SKM-1 treated with dmso at 0.1 percent for 144 hours (cell line): ENCODE results near the gene PMF1.

Source experiments
- DNase-seq: peaks from one replicate; lab custom pipeline; 2025; ENCODE audit not compliant: unreplicated experiment; lab: John Stamatoyannopoulos, UW

Gene PMF1

GRCh38 chr1:156233426-156234127, 20.8 kb downstream of the PMF1 start:
- no peak for DNase-seq

- no peak for DNase-seq
Measured at GRCh38 chr1:156236164-156236563, 23.4 kb downstream of the PMF1 start.

GRCh38 chr1:156238248-156238647, 25.4 kb downstream of the PMF1 start:
- DNase-seq, result no peak

GRCh38 chr1:156241311-156241811, 28.6 kb downstream of the PMF1 start:
- DNase-seq, result no peak

GRCh38 chr1:156241926-156242325, 29.1 kb downstream of the PMF1 start, which contains the start of gene BGLAP:
Gene BGLAP, plus strand, starts transcription at chr1:156242184. Its CDS starts 48 bp downstream, at chr1:156242232.
- no peak for DNase-seq

GRCh38 chr1:156242738-156243137, 29.9 kb downstream of the PMF1 start:
- no peak for DNase-seq

- no peak for DNase-seq
Measured at GRCh38 chr1:156244126-156244525, 31.3 kb downstream of the PMF1 start.

- DNase-seq, result no peak
Measured at GRCh38 chr1:156244712-156245111, 31.9 kb downstream of the PMF1 start.

- DNase-seq, result no peak
Measured at GRCh38 chr1:156245451-156246232, 32.8 kb downstream of the PMF1 start.

GRCh38 chr1:156246241-156246780, 33.5 kb downstream of the PMF1 start:
- no peak for DNase-seq

- no peak for DNase-seq
Measured at GRCh38 chr1:156246781-156247459, 34.1 kb downstream of the PMF1 start.

GRCh38 chr1:156247460-156248322, 34.9 kb downstream of the PMF1 start, which contains the start of gene PAQR6:
Gene PAQR6, minus strand, starts transcription at chr1:156248056. Its CDS starts 1,325 bp downstream, at chr1:156246731.
- no peak for DNase-seq

- DNase-seq, result no peak
Measured at GRCh38 chr1:156248323-156248683, 35.5 kb downstream of the PMF1 start.

- no peak for DNase-seq
Measured at GRCh38 chr1:156249593-156249992, 36.8 kb downstream of the PMF1 start.

GRCh38 chr1:156251527-156251926, 38.7 kb downstream of the PMF1 start:
- no peak for DNase-seq

GRCh38 chr1:156253634-156254033, 40.8 kb downstream of the PMF1 start:
- no peak for DNase-seq

GRCh38 chr1:156257711-156258110, 44.9 kb downstream of the PMF1 start:
- DNase-seq, result no peak

GRCh38 chr1:156258859-156259258, 46.1 kb downstream of the PMF1 start:
- DNase-seq, result no peak

GRCh38 chr1:156259805-156260204, 47.0 kb downstream of the PMF1 start:
- no peak for DNase-seq

- no peak for DNase-seq
Measured at GRCh38 chr1:156260896-156261295, 48.1 kb downstream of the PMF1 start.
